Activated naive CD4-positive, alpha-beta T cell treated with anti-CD3 and anti-CD28 coated beads, Interleukin-2, amount 50 U/mL, for 24 hours (primary cell): ENCODE data around the gene KIR3DL3.
"Not testable (repeated sequence)": the region's sequence is repeated elsewhere in the genome, so short reads cannot be mapped to it uniquely, and the experiment has no call there.

Experiments
- H3K27ac Mint-ChIP-seq: one replicate; pipeline ENCODE4 v1.8.0; 2021; ENCODE audit warnings: mild to moderate bottlenecking, mixed read lengths
- H3K27me3 Mint-ChIP-seq: one replicate; pipeline ENCODE4 v1.8.0; 2021; ENCODE audit warnings: mixed read lengths
- H3K36me3 Mint-ChIP-seq: one replicate; pipeline ENCODE4 v1.8.0; 2021; ENCODE audit warnings: mixed read lengths
- H3K4me1 Mint-ChIP-seq: one replicate; pipeline ENCODE4 v1.8.0; 2021; ENCODE audit warnings: mixed read lengths
- H3K4me3 Mint-ChIP-seq: one replicate; pipeline ENCODE4 v1.8.0; 2021; ENCODE audit warnings: mild to moderate bottlenecking, mixed read lengths
- H3K9me3 Mint-ChIP-seq: one replicate; pipeline ENCODE4 v1.8.0; 2021; ENCODE audit warnings: mixed read lengths

The KIR3DL3 gene

DNA sequence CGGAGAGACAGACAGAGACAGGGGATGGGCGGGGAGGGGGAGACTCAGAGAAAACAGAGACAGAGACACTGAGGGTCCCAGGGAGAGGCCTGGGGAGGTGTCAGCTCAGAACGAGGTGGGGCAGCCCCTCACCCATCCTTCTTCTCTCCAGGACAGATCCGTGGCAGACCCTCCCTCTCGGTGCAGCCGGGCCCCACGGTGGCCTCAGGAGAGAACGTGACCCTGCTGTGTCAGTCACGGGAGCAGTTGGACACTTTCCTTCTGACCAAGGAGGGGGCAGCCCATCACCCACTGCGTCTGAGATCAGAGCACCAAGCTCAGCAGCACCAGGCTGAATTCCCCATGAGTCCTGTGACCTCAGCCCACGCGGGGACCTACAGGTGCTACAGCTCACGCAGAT, 14.3 kb upstream of the KIR3DL3 start:
- not testable (repeated sequence) for H3K9me3 Mint-ChIP-seq, H3K36me3 Mint-ChIP-seq, H3K27ac Mint-ChIP-seq, H3K4me1 Mint-ChIP-seq, H3K4me3 Mint-ChIP-seq
- H3K27me3 Mint-ChIP-seq: peaks cover 18% of the 10 kb centered on the region

DNA sequence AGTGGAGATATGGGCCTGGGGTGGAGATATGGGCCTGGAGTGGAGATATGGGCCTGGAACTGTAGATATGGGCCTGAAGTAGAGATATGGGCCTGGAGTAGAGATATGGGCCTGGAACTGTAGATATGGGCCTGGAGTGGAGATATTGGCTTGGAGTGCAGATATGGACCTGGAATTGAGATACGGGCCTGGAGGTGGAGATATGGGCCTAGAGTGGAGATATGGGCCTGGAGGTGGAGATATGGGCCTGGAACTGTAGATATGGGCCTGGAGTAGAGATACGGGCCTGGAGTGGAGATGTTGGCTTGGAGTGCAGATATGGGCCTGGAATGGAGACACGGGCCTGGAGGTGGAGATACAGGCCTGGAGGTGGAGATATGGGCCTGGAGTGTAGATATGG, 402 bp downstream of the KIR3DL3 start:
- Mint-ChIP-seq H3K27ac (peak overlapping the region; percentile 10), H3K9me3 (peaks cover 16% of the 10 kb centered on the region), H3K36me3 (peaks cover 2% of the 10 kb centered on the region), H3K4me1 (no peaks in the 10 kb centered on the region), H3K27me3 (peaks cover 3% of the 10 kb centered on the region), H3K4me3 (no peak overlapping the region)

DNA sequence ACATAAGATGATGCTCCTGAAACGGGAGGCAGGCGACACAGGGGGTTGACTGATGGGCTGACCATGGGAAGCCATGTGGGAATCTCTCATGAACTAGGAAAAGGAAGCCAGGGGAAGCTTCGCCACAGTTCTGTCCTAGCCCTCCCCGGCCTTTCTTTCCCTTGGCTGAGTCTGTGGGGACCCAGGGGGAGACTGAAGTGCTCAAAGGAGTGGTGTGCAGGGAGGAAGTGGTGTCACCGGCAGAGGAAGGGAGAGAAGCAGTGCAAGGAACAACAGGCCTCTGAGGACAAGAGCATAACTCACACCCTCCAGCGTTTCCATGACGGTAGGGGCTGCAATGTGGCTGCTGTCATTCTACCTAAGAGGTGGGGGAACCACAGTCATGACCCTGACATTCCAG, 1.1 kb downstream of the KIR3DL3 start:
- no peak overlapping the region for H3K4me3 Mint-ChIP-seq
- peaks cover 11% of the 10 kb centered on the region for H3K9me3 Mint-ChIP-seq
- peaks cover 3% of the 10 kb centered on the region for H3K27me3 Mint-ChIP-seq
- H3K36me3 Mint-ChIP-seq: peaks cover 2% of the 10 kb centered on the region
- no peaks in the 10 kb centered on the region for H3K4me1 Mint-ChIP-seq
- no peak overlapping the region for H3K27ac Mint-ChIP-seq

DNA sequence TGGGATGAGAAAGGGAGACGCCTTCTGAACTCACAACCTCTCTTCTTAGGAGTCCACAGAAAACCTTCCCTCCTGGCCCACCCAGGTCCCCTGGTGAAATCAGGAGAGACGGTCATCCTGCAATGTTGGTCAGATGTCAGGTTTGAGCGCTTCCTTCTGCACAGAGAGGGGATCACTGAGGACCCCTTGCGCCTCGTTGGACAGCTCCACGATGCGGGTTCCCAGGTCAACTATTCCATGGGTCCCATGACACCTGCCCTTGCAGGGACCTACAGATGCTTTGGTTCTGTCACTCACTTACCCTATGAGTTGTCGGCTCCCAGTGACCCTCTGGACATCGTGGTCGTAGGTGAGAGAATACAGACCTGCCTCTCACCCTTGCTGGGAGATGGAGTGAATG, 3.3 kb downstream of the KIR3DL3 start:
- Mint-ChIP-seq H3K36me3 (no peaks in the 10 kb centered on the region), H3K27ac (no peak overlapping the region), H3K4me3 (no peak overlapping the region), H3K27me3 (peaks cover 10% of the 10 kb centered on the region), H3K9me3 (peaks cover 6% of the 10 kb centered on the region), H3K4me1 (no peaks in the 10 kb centered on the region)

DNA sequence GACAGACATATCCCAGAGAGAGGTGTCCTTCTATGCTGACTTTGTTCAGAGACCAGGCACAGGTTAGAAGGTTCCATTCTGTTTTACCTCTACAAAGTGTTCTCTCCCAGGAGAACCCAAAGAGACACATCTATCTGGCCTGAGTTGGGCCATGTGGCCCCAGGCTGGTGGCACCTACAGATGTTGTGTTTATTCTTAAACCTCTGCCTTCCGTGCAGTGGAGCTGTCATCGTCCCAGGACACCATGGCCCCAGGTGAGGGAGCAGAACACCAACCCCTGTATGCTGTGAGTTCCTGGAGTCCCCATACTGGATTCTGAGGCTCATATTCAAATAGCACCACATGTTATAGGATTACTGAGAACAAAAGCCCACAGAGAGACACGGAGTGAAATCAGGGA, 3.9 kb downstream of the KIR3DL3 start:
- peaks cover 15% of the 10 kb centered on the region for H3K27me3 Mint-ChIP-seq
- no peak overlapping the region for H3K4me3 Mint-ChIP-seq
- H3K27ac Mint-ChIP-seq: no peak overlapping the region
- no peaks in the 10 kb centered on the region for H3K36me3 Mint-ChIP-seq
- H3K9me3 Mint-ChIP-seq: peaks cover 1% of the 10 kb centered on the region
- H3K4me1 Mint-ChIP-seq: no peaks in the 10 kb centered on the region

DNA sequence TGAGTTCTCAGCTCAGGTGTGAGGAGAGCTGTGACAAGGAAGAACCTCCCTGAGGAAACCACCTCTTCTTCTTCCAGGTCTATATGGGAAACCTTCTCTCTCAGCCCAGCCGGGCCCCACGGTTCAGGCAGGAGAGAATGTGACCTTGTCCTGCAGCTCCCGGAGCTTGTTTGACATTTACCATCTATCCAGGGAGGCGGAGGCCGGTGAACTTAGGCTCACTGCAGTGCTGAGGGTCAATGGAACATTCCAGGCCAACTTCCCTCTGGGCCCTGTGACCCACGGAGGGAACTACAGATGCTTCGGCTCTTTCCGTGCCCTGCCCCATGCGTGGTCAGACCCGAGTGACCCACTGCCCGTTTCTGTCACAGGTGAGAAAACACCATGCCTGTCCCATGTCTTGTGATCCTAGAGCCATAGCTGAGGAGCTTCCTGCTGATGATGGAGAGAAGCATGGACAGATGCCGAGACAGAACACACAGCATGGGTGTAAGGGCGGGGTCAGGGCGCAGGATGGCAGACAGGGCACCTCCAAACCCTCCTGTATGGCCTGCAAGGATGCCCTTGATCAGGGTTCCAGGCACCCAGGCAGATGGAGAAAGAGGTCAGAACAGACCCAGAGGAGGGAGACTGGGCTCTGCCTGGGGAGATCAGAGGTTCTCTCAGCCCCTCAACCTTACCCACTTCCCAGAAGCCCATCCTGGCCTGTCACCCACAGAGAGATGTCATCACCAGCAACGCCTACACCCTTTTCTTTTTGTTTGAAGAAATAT, 5.4 kb downstream of the KIR3DL3 start:
- no peak overlapping the region for H3K27ac Mint-ChIP-seq
- no peak overlapping the region for H3K4me3 Mint-ChIP-seq

DNA sequence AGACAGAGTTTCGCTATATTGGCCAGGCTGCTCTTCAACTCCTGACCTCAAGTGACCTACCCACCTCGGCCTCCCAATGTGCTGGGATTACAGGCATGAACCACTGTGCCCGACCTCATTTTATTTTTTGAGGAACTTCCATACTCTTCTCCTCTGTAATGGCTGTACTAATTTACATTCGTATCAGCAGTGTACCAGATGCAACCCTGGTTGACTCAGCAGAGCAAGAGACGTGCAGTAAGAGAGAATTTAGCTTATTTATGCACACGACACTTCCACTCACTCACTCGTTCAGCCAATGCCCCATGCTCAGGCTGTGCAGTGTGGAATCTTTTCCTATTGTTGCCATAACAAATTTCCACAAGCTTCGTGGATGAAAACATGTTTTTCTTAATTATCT, 6.9 kb downstream of the KIR3DL3 start:
- no peaks in the 10 kb centered on the region for H3K36me3 Mint-ChIP-seq
- no peak overlapping the region for H3K4me3 Mint-ChIP-seq
- peaks cover 19% of the 10 kb centered on the region for H3K27me3 Mint-ChIP-seq
- H3K4me1 Mint-ChIP-seq: no peaks in the 10 kb centered on the region
- H3K27ac Mint-ChIP-seq: no peak overlapping the region
- H3K9me3 Mint-ChIP-seq: no peaks in the 10 kb centered on the region

More for the DNA sequence above, 5.4 kb downstream of the KIR3DL3 start:
- Mint-ChIP-seq H3K9me3 (no peaks in the 10 kb centered on the region), H3K4me1 (no peaks in the 10 kb centered on the region), H3K36me3 (no peaks in the 10 kb centered on the region), H3K27me3 (peaks cover 17% of the 10 kb centered on the region)

DNA sequence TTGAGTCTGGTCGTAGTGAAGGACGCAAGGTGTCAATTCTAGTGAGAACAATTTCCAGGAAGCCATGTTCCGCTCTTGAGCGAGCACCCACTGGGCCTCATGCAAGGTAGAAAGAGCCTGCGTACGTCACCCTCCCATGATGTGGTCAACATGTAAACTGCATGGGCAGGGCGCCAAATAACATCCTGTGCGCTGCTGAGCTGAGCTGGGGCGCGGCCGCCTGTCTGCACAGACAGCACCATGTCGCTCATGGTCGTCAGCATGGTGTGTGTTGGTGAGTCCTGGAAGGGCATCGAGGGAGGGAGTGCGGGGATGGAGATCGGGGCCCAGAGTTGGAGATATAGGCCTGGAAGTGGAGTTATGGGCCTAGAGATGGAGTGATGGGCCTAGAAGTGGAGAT, 14.1 kb downstream of the KIR3DL3 start, which contains the start of gene KIR2DL3:
Gene KIR2DL3 (plus strand): TSS at position 208 of the 400 bp plus-strand sequence. CDS start 33 bp downstream, at position 241.
- H3K27me3 Mint-ChIP-seq, H3K9me3 Mint-ChIP-seq, H3K36me3 Mint-ChIP-seq, H3K27ac Mint-ChIP-seq, H3K4me1 Mint-ChIP-seq: not testable (repeated sequence)
- peak within 1 kb of the TSS; percentile 19 for H3K4me3 Mint-ChIP-seq

DNA sequence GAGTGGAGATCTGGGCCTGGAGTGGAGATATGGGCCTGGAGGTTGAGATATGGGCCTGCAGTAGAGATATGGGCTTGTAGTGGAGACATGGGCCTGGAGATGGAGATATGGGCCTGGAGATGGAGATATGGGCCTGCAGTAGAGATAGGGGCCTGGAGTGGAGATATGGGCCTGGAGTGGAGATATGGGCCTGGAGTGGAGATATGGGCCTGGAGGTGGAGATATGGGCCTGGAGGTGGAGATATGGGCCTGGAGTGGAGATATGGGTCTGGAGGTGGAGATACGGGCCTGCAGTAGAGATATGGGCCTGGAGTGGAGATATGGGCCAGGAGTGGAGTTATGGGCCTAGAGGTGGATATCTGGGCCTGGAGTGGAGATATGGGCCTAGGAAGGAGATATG, 14.5 kb downstream of the KIR3DL3 start:
- Mint-ChIP-seq H3K27me3 (peaks cover 7% of the 10 kb centered on the region), H3K27ac (no peak overlapping the region), H3K36me3 (no peaks in the 10 kb centered on the region), H3K4me3 (no peak overlapping the region), H3K4me1 (no peaks in the 10 kb centered on the region), H3K9me3 (no peaks in the 10 kb centered on the region)

DNA sequence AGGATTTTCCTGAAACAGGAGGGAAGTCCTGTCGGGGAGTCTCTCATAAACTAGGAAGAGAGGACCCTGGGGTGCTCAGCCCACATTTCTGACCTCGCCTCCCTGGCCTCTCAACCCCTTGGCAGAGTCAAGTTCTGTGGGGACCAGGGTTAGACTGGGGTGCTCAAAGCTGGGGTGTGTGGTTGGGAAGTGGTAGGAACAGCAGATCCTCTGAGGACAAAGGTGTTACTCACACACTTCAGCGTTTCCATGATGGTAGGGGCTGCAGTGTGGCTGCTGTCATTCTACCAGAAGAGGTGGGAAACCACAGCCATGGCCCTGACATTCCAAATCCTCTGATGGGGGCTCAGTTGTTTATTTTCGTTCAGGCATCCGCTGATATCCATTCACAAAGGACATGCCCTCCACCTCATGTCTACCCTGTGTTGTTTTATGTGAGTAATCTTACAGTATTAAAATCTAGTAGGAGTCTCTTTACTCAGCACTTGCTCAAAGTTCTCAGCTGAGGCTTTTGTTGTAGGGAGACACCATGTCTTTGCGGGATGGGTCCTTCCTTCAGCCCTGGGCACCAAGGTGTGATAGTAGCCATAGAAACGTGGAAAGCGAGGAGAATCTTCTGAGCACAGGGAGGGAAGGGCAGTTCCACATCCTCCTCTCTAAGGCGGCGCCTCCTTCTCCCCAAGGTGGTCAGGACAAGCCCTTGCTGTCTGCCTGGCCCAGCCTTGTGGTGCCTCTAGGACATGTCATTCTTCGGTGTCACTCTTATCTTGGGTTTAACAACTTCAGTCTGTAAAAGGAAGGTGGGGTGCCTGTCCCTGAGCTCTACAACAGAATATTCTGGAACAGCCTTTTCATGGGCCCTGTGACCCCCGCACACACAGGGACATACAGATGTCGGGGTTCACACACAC, 15.6 kb downstream of the KIR3DL3 start:
- no peaks in the 10 kb centered on the region for H3K9me3 Mint-ChIP-seq
- H3K4me1 Mint-ChIP-seq: no peaks in the 10 kb centered on the region
- H3K4me3 Mint-ChIP-seq: no peak overlapping the region
- no peak overlapping the region for H3K27ac Mint-ChIP-seq
- no peaks in the 10 kb centered on the region for H3K36me3 Mint-ChIP-seq
- peaks cover 8% of the 10 kb centered on the region for H3K27me3 Mint-ChIP-seq

DNA sequence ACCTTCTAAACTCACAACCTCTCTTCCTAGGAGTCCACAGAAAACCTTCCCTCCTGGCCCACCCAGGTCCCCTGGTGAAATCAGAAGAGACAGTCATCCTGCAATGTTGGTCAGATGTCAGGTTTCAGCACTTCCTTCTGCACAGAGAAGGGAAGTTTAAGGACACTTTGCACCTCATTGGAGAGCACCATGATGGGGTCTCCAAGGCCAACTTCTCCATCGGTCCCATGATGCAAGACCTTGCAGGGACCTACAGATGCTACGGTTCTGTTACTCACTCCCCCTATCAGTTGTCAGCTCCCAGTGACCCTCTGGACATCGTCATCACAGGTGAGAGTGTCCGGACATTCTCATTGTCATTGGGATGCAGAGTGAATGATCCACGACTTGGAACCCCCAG, 17.7 kb downstream of the KIR3DL3 start:
- H3K27me3 Mint-ChIP-seq: not testable (repeated sequence)

DNA sequence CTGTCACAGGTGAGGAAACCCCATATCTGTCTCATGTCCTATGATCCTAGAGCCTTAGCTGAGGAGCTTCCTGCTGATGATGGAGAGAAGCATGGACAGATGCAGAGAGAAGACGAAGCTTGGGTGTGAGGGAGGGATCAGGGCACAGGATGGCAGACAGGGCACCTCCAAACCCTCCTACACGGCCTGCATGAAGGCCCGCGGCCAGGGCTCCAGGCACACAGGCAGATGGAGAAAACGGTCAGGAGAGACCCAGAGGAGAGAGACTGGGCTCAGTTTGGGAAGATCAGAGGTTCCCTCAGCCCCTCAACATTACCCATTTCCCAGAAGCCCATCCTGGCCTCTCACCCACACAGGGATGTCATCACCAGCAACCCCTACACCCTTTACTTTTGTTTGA, 19.8 kb downstream of the KIR3DL3 start:
- not testable (repeated sequence) for H3K27me3 Mint-ChIP-seq, H3K36me3 Mint-ChIP-seq, H3K9me3 Mint-ChIP-seq, H3K27ac Mint-ChIP-seq, H3K4me1 Mint-ChIP-seq, H3K4me3 Mint-ChIP-seq

More for the DNA sequence above, 17.7 kb downstream of the KIR3DL3 start:
- H3K9me3 Mint-ChIP-seq, H3K27ac Mint-ChIP-seq, H3K4me1 Mint-ChIP-seq, H3K36me3 Mint-ChIP-seq, H3K4me3 Mint-ChIP-seq: not testable (repeated sequence)

DNA sequence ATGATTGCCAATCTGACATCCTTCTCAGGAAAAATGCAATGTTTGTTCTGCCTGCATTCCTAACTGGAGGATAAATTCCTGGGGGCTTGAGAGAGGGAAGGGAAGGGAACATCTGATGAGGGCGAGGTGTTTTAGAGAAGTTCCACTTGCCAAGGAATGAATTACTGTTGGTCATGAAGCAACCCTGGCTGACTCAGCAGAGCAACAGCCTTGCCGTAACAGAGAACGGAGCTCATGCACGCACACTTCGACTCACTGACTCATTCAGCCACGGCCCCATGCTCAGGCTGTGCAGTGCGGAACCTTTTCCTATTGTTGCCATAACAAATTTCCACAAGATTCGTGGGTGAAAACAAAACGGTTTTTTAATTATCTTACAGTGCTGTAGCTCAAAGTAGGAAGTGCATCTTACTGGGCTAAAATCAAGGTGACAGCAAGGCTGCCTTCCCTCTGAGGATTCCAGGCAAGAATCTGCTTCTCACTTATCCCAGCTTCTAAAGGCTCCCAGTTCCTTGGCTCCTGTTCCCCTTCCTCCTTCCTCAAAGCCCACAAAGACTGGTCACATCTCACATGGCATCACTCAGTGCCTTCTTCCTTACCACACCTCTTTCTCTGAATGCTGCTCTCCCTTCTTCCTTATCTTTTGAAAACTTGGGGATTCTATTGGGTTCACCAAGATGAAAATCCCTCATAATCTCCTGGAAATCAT, 23.5 kb downstream of the KIR3DL3 start:
- H3K4me3 Mint-ChIP-seq, H3K9me3 Mint-ChIP-seq, H3K27ac Mint-ChIP-seq, H3K36me3 Mint-ChIP-seq, H3K4me1 Mint-ChIP-seq, H3K27me3 Mint-ChIP-seq: not testable (repeated sequence)

DNA sequence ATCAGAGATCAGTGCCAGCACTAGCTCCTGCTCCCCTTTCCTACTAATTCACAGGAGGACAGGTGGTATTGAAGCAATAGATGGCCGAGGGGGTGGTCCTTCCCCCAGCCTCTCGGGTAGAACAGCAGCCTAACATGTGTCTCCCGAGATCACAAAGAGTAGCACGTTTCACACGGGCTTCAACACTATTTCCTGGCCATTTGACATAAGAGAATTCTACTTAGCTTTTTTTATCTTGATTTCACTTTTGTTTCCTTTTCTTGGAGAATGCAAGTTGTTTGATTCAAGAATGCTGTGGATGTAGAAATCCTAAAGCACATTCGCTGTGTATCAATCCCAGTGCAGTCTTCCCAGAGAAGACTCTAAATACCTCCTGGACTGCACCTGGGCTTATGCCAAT, 26.0 kb downstream of the KIR3DL3 start:
- H3K27ac Mint-ChIP-seq, H3K4me3 Mint-ChIP-seq, H3K4me1 Mint-ChIP-seq, H3K27me3 Mint-ChIP-seq, H3K36me3 Mint-ChIP-seq, H3K9me3 Mint-ChIP-seq: not testable (repeated sequence)

DNA sequence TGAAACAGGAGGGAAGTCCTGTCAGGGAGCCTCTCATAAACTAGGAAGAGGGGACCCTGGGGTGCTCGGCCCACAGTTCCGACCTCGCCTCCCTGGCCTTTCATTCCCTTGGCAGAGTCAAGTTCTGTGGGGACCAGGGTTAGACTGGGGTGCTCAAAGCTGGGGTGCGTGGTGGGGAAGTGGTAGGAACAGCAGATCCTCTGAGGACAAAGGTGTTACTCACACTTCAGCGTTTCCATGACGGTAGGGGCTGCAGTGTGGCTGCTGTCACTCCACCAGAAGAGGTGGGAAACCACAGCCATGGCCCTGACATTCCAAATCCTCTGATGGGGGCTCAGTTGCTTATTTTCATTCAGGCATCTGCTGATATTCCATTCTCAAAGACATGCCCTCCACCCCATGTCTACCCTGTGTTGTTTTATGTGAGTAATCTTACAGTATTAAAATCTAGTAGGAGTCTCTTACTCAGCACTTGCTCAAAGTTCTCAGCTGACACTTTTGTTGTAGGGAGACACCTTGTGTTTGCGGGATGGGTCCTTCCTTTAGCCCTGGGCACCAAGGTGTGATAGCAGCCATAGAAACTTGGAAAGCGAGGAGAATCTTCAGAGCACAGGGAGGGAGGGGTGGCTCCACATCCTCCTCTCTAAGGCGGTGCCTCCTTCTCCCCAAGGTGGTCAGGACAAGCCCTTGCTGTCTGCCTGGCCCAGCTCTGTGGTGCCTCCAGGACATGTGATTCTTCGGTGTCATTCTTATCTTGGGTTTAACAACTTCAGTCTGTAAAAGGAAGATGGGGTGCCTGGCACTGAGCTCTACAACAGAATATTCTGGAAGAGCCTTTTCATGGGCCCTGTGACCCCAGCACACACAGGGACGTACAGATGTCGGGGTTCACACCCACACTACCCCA, 32.2 kb downstream of the KIR3DL3 start:
- H3K4me3 Mint-ChIP-seq, H3K27ac Mint-ChIP-seq, H3K27me3 Mint-ChIP-seq, H3K9me3 Mint-ChIP-seq, H3K36me3 Mint-ChIP-seq, H3K4me1 Mint-ChIP-seq: not testable (repeated sequence)
